Activated CD8-positive, alpha-beta memory T cell treated with anti-CD3 and anti-CD28 coated beads, Interleukin-2, amount 50 U/mL, for 48 hours (primary cell): Measurements from ENCODE around the gene SLC22A15.
"Not testable (repeated sequence)": the region's sequence is repeated elsewhere in the genome, so short reads cannot be mapped to it uniquely, and the experiment has no call there.

Source experiments
- DNase-seq: peaks from one replicate; pipeline ENCODE4 v3.0.0-alpha.2; 2020

The SLC22A15 gene

DNA sequence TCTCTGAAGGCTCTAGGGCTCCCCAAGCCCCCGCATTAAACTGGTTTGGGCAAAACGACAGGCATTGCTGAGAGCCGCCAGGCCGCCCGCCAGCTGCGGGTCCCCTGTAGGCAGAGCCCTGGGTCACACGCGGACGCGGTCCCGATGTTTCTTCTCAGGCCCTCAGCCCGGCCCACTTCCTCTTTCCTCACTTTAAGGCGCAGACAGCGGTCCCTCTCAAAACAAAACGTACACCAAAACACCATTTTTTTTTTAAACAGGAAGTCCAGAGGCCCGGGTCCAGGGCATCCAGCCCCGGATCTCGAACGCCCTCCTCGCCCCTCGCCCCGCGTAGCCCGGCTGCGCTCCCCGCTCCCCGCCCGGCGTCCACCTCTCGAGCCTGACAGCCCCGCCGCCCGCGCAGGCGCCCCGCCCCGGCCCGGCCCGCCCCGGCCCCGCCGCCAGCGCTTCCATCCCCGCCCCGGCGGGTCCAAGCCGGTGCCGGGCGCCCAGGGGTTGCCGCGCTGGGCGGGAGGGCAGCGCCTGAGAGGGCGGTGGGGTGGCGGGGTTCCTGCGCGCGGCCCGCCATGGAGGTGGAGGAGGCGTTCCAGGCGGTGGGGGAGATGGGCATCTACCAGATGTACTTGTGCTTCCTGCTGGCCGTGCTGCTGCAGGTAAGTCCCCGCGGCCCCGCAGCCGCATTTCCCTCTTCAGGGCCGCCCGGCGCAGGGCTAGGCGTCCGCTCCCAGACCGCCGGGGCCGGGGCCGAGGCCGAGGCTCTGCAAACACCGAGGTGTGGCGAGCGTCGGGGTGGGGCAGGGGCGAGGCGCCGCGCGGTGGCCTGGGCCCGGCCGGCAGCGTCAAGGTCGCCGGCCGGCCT, at the start of gene SLC22A15:
Gene SLC22A15, plus strand, starts transcription at position 452 of the 859 bp plus-strand sequence. Its CDS starts 115 bp downstream, at position 567.
- peak; percentile 68 for DNase-seq

DNA sequence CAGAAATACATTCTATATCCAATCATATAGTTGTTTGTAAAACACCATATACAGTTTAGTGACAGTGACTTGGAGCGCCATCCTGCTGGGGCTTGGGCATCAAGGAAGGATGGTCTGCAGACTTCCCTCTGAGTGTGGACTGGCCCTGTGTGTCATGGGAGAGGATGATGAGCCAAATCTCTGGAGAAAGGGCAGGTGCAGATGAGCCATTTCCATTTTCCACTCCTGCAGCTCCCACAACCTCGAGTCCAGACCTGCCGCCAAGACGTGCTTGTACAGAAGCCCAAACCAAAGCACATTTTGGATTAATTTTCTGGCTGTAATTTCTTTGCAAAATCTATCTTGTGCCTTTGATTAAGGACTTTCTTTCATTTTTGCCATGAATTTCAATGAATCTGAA, 48.3 kb upstream of the SLC22A15 start:
- DNase-seq: no peak

DNA sequence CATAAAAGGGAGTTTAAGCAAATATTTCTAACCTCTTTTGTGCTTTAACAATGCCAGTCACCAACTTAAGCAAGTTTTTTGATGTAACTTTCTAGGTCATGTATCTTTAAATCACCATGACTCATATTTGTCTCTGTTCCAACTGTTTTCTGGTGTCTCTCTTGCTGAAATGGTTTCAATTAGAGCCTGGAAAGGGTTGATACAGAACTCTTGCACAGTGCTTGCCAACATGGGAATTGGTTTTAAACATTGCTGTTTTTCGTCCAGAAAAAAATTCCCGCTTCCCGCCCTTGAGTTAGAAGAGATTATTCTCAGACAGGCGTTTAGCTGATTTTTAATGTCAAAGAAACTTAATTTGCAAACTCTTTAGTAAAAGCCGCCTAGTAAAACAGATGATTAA, 46.4 kb upstream of the SLC22A15 start:
- no peak for DNase-seq

DNA sequence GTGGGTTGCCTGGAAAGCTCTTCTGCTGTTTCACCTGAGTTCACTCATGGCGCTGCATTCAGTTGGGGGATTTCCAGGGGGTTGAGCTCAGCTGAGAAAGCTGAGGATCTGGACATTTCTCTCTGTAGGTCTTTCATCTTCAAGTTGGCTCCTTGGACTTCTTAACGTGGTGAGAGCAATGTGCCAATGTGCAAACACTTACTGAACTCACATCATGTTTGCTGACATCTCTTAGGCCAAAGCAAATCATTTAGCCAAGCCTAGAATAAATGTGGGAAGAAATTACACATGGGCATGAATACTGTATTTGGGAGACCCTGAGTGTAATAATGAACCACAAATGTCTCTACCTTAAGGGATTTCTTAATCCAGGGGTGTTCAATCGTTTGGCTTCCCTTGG, 42.7 kb upstream of the SLC22A15 start:
- DNase-seq: no peak

DNA sequence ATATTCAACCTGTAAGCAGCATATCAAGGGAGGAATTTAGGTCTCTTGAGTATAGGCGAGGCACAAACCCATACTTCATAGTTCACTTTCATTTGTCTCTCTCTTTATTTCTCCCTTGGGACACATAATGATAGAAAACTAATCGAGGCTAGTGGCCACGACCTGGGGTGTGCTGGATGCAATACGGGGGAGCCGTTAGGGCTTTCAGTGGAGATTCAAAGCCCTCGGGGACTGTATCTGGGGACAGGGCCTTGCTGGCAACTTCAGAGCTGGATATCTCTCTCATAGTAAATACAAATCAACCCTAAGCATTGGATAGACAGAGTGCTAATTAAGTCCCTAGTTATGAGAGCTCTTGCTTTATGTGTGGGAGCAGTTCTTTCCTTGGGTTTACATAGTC, 36.9 kb upstream of the SLC22A15 start:
- no peak for DNase-seq

DNA sequence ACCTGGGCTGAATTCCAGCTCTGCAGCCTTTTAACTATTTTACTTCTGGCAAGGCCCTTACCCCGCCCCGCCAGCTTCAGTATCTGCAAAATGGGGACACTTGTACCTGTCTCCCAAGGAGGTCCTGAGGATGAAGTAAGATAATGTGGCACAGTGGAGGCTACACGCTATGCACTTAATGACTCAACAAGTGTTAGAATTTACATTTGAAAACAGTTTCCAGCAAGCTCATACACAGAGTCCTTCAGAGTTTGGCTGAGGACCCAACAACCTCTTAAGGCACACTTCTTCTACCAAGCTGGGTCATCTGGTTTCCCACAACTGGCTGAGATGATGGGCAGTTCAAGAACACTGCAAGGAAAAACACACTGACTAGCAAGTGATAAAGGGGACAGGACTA, 30.2 kb upstream of the SLC22A15 start:
- no peak for DNase-seq

DNA sequence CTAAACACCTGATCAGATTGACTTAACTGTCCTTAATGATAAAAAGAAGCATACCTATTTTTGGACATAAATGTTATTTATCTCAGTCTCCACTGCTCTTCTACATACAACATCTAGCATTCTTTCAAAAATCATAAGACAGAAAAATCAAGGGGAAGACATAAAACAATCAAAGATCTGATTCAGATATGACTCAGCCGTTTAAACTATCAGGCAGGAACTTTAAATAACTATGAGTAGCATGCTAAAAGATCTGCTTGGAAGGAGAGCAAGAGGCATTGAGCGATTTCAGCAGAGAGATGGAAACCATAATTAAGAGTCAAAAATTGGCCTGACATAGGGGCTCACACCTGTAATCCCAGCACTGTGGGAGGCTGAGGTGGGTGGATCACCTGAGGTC, 27.2 kb upstream of the SLC22A15 start:
- DNase-seq: no peak

DNA sequence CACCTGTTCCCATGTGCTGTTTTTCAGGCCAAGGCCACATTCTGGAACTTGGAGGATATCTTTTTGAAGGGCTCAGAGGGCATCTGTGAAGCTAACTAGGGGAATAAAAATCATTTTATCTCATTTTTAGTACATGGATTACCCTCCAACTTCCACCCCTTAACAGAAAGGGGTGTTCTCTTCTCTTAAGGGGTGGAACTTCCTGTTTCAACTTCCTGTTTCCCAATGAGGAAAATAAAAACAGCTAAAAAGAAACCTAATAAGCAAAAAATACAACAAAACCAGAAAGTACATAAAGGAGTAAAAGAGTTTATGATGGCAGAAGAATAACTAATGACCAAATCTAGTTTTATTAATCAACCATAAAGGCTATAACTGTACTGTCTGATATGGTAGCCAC, 24.8 kb upstream of the SLC22A15 start:
- no peak for DNase-seq

DNA sequence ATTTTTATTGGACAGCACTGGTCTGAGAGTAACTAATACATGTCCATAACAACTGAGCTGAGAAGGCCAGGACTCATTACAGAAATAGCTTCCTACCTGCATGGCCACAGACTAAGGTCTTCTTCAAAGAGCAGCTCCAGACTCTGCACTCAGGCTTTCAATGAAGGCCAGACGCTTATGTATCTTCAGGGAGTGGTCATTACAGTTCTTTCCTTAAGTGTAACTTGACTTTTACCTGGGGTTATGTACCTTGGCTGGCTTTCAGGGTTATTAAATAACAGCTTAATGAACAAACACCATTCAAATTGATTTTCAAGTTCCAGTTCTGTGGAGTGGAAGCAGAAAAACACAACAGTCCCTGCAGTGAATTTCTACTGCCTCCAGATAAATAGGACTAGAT, 23.8 kb upstream of the SLC22A15 start:
- no peak for DNase-seq

DNA sequence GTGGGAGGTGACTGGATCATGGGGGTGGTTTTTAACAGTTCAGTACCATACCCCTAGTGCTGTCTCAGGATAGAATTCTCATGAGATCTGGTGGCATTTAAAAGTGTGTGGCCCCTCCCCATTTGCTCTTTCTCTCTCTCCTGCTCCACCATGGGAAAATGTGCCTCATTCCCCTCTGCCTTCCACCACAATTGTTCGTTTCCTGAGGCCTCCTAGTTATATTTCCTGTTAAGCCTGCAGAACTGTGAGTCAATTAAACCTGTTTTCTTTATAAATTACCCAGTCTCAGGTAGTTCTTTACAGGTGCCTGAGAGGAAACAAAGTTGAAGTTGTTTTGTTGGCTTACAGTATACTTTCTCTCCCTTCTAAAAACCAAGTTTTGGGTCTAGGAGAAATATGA, 23.1 kb upstream of the SLC22A15 start:
- no peak for DNase-seq

DNA sequence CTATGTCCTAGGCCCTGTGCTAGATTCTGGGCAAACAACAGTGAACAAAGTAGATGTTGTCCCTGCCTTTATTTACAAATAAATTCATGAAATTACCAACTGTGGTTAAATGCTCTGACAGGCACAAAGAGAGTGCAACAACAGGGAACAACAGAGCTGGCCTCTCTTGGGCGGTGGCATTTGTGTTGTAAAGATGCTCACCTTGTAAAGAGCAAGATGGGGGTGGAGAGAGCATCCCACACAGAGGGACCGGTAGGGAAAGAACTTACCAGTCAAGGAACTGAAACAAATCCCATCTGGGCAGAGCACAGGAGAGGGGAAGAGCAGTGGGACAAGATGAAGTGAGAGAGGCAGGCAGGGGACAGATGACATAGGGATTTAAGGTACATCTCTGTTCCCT, 21.6 kb upstream of the SLC22A15 start:
- no peak for DNase-seq

DNA sequence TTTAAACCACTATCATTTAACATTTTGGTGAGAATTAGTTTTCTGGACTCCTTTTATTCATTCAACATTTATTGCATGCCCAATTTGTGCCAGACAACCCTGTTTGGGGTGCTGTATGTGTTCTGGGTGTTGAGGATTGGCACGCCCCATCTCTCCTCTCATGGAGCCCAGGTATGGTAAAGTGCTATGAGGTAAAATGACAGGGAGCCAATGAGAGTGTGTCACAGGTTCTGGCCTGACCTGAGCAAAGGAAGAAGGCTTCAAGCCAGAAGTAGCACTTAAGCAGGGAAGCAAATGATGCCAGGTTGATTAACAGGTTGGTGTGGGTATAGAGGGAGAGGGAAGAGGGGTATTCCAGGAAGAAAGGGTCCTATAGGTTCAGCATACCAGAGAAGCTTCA, 21.1 kb upstream of the SLC22A15 start:
- DNase-seq: no peak

DNA sequence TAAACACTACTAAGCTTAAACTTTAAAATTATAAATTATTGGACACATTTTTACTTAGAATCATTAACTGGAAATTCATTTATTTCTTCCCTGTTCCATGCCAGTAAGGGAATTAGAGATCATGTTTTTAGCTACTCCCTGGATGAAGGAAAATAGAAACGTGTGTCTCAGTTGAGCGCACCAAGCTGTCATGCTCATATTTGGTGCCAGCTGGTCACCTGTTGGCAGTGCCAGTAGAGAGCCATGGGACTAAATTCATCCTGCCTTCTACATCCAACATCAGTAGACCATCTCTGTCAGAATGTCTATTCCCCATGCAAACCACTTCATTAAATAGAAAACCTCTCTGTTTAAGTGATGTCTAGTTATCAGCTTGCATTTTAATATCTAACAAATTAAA, 17.4 kb upstream of the SLC22A15 start:
- DNase-seq: no peak

DNA sequence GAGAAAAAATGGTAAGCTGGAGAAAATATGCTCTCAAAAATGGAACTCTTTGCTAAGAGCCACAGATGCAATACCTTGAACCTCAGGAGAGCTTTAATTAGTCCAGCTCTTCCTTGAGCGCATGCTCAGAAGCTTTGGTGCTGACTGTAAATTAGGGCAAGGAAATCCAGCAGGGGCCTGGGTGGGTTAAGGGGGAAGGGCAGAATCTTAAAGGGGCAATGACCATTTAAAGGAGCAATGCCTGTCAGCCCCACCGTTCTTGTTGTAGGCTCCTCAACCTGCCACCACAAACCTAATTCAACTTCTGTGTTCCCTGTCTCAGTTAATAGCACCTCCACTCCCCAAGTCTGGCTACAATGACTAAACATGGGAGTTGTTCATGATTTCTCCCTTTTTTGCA, 6.8 kb upstream of the SLC22A15 start:
- DNase-seq: no peak

DNA sequence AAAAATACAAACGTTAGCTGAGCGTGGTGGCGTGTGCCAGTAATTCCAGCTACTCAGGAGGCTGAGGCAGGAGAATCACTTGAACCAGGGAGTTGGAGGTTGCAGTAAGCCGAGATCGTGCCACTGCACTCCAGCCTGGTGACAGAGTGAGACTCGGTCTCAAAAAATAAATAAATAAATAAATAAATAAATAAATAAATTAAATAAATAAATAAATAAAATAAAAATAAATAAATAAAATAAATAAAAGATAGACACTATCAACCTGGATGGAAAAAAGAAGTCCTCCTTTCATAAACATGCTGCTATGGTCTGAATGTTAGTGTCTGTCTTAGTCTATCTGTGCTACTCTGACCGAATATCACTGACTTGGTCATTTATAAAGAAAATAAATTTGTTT, 4.5 kb upstream of the SLC22A15 start:
- not testable (repeated sequence) for DNase-seq

DNA sequence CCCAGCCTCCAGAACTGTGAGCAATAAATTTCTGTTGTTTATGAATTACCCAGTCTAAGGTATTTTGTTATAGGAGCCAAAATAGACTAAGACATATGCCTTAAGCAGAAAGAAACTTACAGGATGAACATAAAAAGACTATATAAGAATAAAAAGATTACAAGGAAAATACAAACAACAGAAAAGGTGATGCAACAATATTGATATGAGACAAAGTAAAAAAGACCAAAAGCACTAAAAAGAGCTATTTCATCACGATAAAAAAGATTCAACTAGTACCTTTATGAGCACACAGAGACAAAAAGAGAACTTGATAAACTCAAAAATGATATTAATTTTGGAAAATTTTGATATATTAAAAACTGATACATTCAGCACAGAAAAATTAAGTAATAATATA, 3.2 kb upstream of the SLC22A15 start:
- DNase-seq: no peak

DNA sequence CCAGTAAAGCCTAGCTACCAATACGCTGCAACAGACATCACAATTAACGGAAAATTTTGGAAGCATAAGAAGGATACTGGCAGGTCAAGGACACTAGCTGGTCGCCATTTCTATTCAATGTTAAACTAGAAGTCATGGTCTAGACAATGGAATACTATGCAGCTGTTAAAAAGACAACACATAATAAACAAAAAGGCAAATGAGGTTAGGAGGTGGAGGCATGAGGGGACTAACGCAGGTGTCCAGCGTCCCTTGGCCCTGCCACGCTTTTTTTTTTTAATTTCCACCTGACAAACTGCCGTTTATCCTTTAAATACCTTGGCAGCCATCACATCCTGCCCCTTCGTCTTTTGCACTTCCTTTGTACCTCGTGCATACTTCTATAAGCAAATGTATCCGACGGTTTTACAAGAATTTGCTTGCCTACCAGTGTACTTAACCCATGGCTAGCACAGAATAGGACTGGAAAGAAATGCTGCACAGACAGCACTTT, 698 bp upstream of the SLC22A15 start:
- no peak for DNase-seq

DNA sequence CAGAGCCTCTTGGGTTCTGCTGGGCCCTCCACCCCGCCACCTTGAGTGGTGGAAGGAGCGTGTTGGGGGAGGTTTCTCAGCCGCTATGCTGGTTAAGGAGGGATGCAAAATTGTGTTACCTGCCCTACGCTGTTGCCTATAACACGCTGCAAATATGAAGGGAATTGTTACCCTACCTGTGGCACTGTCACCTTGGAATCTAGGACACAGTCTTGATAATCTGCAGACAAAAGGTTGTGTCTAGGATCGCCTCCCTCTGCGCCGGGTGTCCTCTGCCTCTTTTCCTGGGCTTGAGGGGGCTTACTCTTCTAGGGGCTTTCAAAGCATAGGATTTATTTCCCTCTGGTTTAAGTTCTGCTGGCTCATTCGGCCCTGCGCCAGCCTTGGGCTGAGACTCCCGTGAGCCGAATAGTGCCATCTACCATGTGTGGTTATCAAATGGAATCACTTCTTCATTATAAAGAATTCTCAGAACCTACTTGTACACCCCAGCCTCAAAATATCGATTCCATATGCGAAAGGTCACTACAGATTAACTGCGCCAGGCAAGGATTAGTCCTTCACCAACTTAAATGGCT, 697 bp downstream of the SLC22A15 start:
- no peak for DNase-seq

DNA sequence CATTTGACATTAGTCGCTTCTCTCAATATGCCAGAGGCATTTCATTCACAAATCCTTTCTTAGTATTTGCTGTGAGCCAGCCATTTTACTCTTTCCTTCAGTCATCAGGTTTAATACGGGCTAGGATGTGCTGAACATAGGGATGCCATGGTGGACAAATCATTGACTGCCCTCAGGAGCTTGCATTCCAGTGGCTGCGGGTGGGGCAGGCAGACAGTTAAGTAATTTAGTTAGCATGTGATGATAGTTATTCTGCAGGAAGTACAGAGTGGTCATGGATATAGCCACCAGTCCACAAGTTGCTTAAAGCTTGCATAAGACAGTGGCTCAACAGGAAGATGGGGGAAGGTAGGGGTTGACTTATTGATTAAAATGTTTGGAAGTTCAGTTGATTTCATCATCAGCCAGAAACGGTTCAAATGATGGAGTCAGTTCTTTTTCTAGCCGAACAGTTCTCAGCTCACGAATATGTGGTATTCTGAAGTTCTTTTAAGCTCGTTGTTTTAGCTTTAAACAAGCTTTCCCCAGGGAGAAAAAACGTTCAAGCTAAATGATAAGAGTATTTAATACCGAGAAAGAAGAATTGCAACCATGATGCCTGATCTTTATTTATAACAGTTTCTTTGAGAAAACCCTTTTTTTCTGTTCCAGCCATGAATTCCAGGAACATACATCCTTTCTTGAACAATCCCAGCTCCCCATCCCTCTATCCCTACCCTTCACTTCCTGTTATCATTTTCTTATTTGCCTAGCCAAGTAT, 1.4 kb downstream of the SLC22A15 start:
- DNase-seq: no peak

DNA sequence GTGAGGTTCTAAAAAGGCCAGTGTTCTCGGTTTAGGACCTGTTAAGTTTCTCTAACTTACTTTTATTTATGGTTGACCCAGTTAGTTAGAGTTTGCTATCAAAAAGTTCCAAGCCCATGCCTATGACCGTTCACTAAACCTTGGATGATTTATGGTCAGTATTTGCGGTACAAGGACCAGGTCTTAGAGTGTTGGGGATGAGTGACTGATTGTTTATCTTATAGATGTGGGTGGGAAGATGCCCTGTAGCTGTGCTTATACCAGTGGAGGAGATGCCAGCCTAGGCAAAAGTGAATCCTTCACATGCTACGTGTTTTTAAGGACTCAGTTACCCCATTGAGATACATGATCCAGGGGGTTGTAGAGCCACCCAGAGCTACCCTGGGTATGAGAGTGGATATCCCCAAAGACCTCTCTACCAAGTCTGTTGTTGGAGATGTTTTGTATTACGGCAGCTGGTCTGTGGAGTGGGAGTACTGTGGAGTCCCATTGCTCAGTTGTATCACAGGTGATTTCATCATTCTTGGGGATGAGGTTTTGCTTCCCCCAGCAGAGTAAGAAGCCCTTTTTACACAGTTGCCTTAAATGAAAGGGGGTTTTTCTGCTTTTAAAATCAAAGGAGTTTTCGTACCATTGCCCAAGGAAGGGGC, 2.1 kb downstream of the SLC22A15 start:
- DNase-seq: no peak

DNA sequence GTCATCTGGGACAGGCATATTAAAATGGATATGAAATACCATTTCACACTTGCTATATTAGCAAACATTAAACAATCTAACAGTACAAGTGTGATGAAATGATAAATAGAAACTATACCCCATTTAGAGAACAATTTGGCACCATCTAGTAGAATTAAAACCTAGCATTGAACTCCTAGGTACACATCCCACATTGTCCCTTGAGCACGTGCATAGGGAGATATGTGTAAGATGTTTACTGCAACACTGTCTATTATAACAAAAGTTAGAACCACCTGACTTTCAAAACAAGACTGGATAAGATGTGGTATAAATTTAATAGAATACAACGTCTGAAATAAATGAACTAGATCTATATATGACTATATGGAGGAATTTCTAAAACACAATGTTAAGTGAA, 3.8 kb downstream of the SLC22A15 start:
- DNase-seq: no peak

DNA sequence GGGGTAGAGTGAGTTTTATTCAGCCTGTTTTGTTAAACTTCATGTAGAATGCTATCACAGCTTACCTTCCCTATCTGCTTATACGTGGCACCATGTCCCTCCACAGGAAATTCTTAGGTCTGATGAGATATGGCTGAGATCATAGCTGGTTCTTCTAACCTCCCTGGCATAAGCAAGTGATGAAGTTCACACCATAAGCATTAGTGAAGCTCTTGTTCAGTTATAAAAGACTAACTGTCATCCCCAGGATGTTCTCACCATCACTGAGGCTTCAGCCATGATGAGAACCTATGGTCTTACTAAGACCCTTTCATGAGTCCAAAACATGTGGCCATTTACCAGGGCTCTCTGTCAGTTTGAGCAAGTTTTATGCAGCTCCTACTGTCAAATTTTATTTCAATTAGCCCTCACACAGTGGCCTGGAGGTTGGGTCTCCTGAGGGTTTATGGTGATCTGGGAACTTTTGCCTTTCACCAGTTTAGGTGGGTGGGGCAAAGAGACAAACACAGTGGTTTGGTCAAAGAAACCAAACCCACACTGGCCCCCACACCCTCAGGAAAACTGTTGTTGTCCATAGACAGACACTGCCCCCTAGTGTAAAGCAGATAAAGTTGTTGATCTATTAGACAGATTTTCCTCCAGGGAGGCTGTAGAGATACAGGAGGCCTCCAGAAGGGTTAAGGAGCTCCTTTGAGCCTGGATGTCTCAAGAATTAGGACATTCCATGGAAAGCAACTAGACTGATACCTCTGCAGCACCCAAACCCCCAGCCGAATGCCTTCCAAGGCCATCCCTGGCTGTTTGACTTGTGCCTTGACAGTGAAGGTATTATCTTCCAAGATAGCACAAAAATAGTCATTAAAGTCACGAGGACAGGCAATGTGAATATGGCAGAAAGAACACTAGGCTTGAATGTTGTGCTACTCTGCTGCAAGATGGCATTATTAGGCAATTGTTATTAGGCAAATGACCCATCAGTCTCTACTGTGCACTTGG, 5.0 kb downstream of the SLC22A15 start:
- no peak for DNase-seq
